H1 (cell line): ENCODE measurements around the gene RNF224. TPM values are rescaled to one million over a fixed set of nuclear protein-coding genes. Genes with fewer than 3 reads are reported as not detected.
A peak's percentile ranks its signal among the peaks of the same experiment; 100 is the strongest.

Experiments
- CTCF ChIA-PET: fragments of 300-600 bp; sonication (Branson Sonifier 250); formaldehyde crosslinking; loops from one replicate; lab custom pipeline; 2021; ENCODE audit not compliant: partially characterized antibody; lab: Charles Lee
- POLR2A ChIA-PET: fragments of 300-600 bp; sonication (Branson Sonifier 250); formaldehyde crosslinking; loops from one replicate; lab custom pipeline; 2021; ENCODE audit warnings: inconsistent platforms; ENCODE audit not compliant: partially characterized antibody; lab: Charles Lee
- DNase-seq, 2 experiments: peaks; one replicate each; pipeline versions ENCODE4 v3.0.0 to v3.0.0-alpha.2; 2010 to 2022; ENCODE audit warnings: low spot score in 2 of 2, low read depth in 1 of 2, mixed read lengths in 1 of 2
- FAIRE-seq: peaks from 2 replicates; lab custom pipeline; 2011; peaks lifted over from hg19 to GRCh38; lab: Jason Lieb, UNC
- H2AFZ ChIP-seq: 2 replicates; pipeline ENCODE4 v1.8.1; 2012; ENCODE audit warnings: low read length, inconsistent platforms
- H2AK5ac ChIP-seq: 2 replicates; pipeline ENCODE4 v1.6.1; 2013; ENCODE audit warnings: low read depth, low read length
- H2BK120ac ChIP-seq: replicated peaks from 2 replicates; pipeline ENCODE3; 2013; ENCODE audit warnings: low read depth, low read length, inconsistent platforms
- H2BK12ac ChIP-seq: 2 replicates; pipeline ENCODE4 v1.6.1; 2013; ENCODE audit warnings: low read depth, low read length
- H2BK15ac ChIP-seq: 2 replicates; pipeline ENCODE4 v1.6.1; 2013; ENCODE audit warnings: low read length
- H2BK20ac ChIP-seq: 2 replicates; pipeline ENCODE4 v1.6.1; 2013; ENCODE audit warnings: low read length
- H2BK5ac ChIP-seq: 2 replicates; pipeline ENCODE4 v1.6.1; 2013; ENCODE audit warnings: low read depth, low read length
- H3K14ac ChIP-seq: 2 replicates; pipeline ENCODE4 v1.6.1; 2013; ENCODE audit warnings: inconsistent platforms; ENCODE audit not compliant: insufficient read length
- H3K18ac ChIP-seq: 2 replicates; pipeline ENCODE4 v1.6.1; 2013; ENCODE audit warnings: low read length; ENCODE audit errors: extremely low read depth
- H3K23ac ChIP-seq: 2 replicates; pipeline ENCODE4 v1.6.1; 2013; ENCODE audit warnings: inconsistent platforms; ENCODE audit not compliant: insufficient read length
- H3K23me2 ChIP-seq: 2 replicates; pipeline ENCODE4 v1.6.1; 2013; ENCODE audit warnings: low read depth, low read length
- H3K27ac ChIP-seq: 2 replicates; pipeline ENCODE4 v1.6.1; 2011; ENCODE audit warnings: low read depth, low read length, inconsistent platforms
- H3K27me3 ChIP-seq, 4 experiments: replicated peaks in 1 of 4; 1 replicate in 1 of 4; 2 replicates in 3 of 4; pipeline versions ENCODE4 v1.6.1 to v1.8.1; 2011 to 2013; ENCODE audit warnings: low read length in 3 of 4, mild to moderate bottlenecking in 3 of 4, inconsistent platforms in 2 of 4, mixed read lengths in 2 of 4, moderate library complexity in 1 of 4; ENCODE audit not compliant: control insufficient read depth in 3 of 4, insufficient read depth in 3 of 4; ENCODE audit errors: extremely low read depth in 1 of 4
- H3K36me3 ChIP-seq, 4 experiments: 2 replicates each; pipeline versions ENCODE4 v1.6.1 to v1.8.1; 2011 to 2013; ENCODE audit warnings: mild to moderate bottlenecking in 4 of 4, low read length in 3 of 4, moderate library complexity in 2 of 4, control low read depth in 1 of 4, inconsistent platforms in 1 of 4; ENCODE audit not compliant: insufficient read depth in 4 of 4, control insufficient read depth in 2 of 4
- H3K4ac ChIP-seq: replicated peaks from 2 replicates; pipeline ENCODE3; 2013; ENCODE audit warnings: low read length, low read depth, mixed read lengths, inconsistent platforms; ENCODE audit not compliant: insufficient read length
- H3K4me1 ChIP-seq, 4 experiments: replicated peaks in 1 of 4; 1 replicate in 1 of 4; 2 replicates in 3 of 4; pipeline versions ENCODE4 v1.6.1 to v1.8.1; 2011 to 2013; ENCODE audit warnings: low read length in 3 of 4, inconsistent platforms in 2 of 4, mixed read lengths in 1 of 4; ENCODE audit not compliant: insufficient read depth in 4 of 4, control insufficient read depth in 3 of 4
- H3K4me2 ChIP-seq, 2 experiments: 2 replicates each; pipeline versions ENCODE4 v1.6.1 to v1.8.1; 2011 to 2013; ENCODE audit warnings: low read depth in 2 of 2, low read length in 2 of 2, control low read depth in 1 of 2, inconsistent platforms in 1 of 2, mild to moderate bottlenecking in 1 of 2; ENCODE audit not compliant: insufficient read depth in 1 of 2
- H3K4me3 ChIP-seq, 4 experiments: fragments of 200-600, 300-600 bp in 1 of 4; sonication (generic), shearing (Covaris generic), sonication (Bioruptor Twin) in 1 of 4; 2 replicates each; pipeline versions ENCODE4 v1.5.1 to v1.8.1; 2011 to 2016; ENCODE audit warnings: low read length in 4 of 4, low read depth in 3 of 4, control low read depth in 2 of 4, inconsistent platforms in 2 of 4, mild to moderate bottlenecking in 2 of 4, mixed read lengths in 1 of 4, moderate library complexity in 1 of 4; ENCODE audit not compliant: insufficient read depth in 2 of 4; ENCODE audit errors: extremely low read depth in 1 of 4
- H3K56ac ChIP-seq: replicated peaks from 2 replicates; pipeline ENCODE3; 2013; ENCODE audit warnings: low read depth, mild to moderate bottlenecking, mixed read lengths, low read length, inconsistent platforms; ENCODE audit not compliant: insufficient read length
- H3K79me1 ChIP-seq: 2 replicates; pipeline ENCODE4 v1.6.1; 2013; ENCODE audit warnings: low read depth, low read length, control low read depth
- H3K79me2 ChIP-seq, 2 experiments: 2 replicates each; pipeline versions ENCODE4 v1.6.1 to v1.8.1; 2012 to 2013; ENCODE audit warnings: low read length in 2 of 2, mild to moderate bottlenecking in 2 of 2, inconsistent platforms in 1 of 2; ENCODE audit not compliant: insufficient read depth in 2 of 2, control insufficient read depth in 1 of 2
- H3K9ac ChIP-seq, 4 experiments: replicated peaks in 1 of 4; 1 replicate in 1 of 4; 2 replicates in 3 of 4; pipeline versions ENCODE4 v1.6.1 to v1.8.1; 2011 to 2013; ENCODE audit warnings: low read depth in 3 of 4, low read length in 3 of 4, control low read depth in 2 of 4, mild to moderate bottlenecking in 2 of 4, moderate library complexity in 2 of 4, inconsistent platforms in 1 of 4; ENCODE audit errors: extremely low read depth in 1 of 4
- H3K9me3 ChIP-seq, 2 experiments: 2 replicates each; pipeline versions ENCODE4 v1.6.1 to v1.8.1; 2012 to 2013; ENCODE audit warnings: mild to moderate bottlenecking in 2 of 2, moderate library complexity in 2 of 2, control low read depth in 1 of 2, inconsistent platforms in 1 of 2, low read depth in 1 of 2, low read length in 1 of 2, mixed read lengths in 1 of 2; ENCODE audit not compliant: insufficient read depth in 2 of 2
- H4K20me1 ChIP-seq, 2 experiments: replicated peaks in 1 of 2; 2 replicates each; pipeline versions ENCODE3 to v1.8.1; 2011 to 2013; ENCODE audit warnings: inconsistent platforms in 2 of 2, low read length in 2 of 2, mild to moderate bottlenecking in 1 of 2; ENCODE audit not compliant: insufficient read depth in 2 of 2, control insufficient read depth in 1 of 2
- H4K5ac ChIP-seq: 2 replicates; pipeline ENCODE4 v1.6.1; 2013; ENCODE audit warnings: low read length, low read depth, mixed read lengths, inconsistent platforms; ENCODE audit not compliant: insufficient read length
- H4K8ac ChIP-seq: 2 replicates; pipeline ENCODE4 v1.8.0; 2013; ENCODE audit warnings: mild to moderate bottlenecking, moderate library complexity, low read length, inconsistent platforms; ENCODE audit not compliant: insufficient read depth; ENCODE audit errors: extremely low read depth
- H4K91ac ChIP-seq: replicated peaks from 2 replicates; pipeline ENCODE3; 2013; ENCODE audit warnings: low read length, mixed read lengths, inconsistent platforms; ENCODE audit not compliant: insufficient read length
- ASH2L ChIP-seq: fragments of 200-600, 300-600 bp; sonication (generic); IDR thresholded peaks from one replicate; pipeline ENCODE4 v1.7.1; 2017; ENCODE audit warnings: low read length
- BCL11A ChIP-seq, 2 experiments: IDR thresholded peaks; one replicate each; pipeline ENCODE4 v1.6.1; 2011; ENCODE audit warnings: low read depth in 2 of 2, low read length in 2 of 2, mild to moderate bottlenecking in 2 of 2
- BRCA1 ChIP-seq: IDR thresholded peaks from 2 replicates; pipeline ENCODE4 v1.6.1; 2012; ENCODE audit warnings: low read depth, low read length, improper control_type of control experiment
- CBX5 ChIP-seq: fragments of 300-800, 300-1000 bp; sonication (generic); IDR thresholded peaks from 2 replicates; pipeline ENCODE4 v1.7.1; 2016; ENCODE audit warnings: antibody characterized with exemption, low read length, low read depth
- HDAC6 ChIP-seq: IDR thresholded peaks from one replicate; pipeline ENCODE4 v1.7.1; 2012; ENCODE audit warnings: low read depth, mild to moderate bottlenecking, inconsistent platforms, low read length, moderate library complexity
- JUND ChIP-seq: IDR thresholded peaks from 2 replicates; pipeline ENCODE4 v1.6.1; 2011; ENCODE audit warnings: mild to moderate bottlenecking, improper control_type of control experiment, low read length
- SP2 ChIP-seq: IDR thresholded peaks from 2 replicates; pipeline ENCODE4 v1.6.1; 2012; ENCODE audit warnings: mild to moderate bottlenecking, low read length, inconsistent platforms
- USF2 ChIP-seq: IDR thresholded peaks from 2 replicates; pipeline ENCODE4 v1.6.1; 2011; ENCODE audit warnings: low read length, improper control_type of control experiment
- WGBS, 2 experiments: shearing (Covaris generic) in 1 of 2; methylation state at CpG; one replicate each; pipeline versions ENCODE4 v1.1.6 to v1.1.7; 2013 to 2015; ENCODE audit warnings: low lambda C conversion rate in 2 of 2, mixed read lengths in 2 of 2, inconsistent platforms in 1 of 2, low coverage in 1 of 2, missing lambda C conversion rate in 1 of 2; ENCODE audit not compliant: insufficient replicate concordance in 2 of 2, insufficient coverage in 1 of 2, insufficient read length in 1 of 2; ENCODE audit errors: extremely low coverage in 1 of 2, missing lambda C conversion rate in 1 of 2; 5-methylcytosine and 5-hydroxymethylcytosine counted together
- polyA plus RNA-seq, 7 experiments: library from polyadenylated mRNA; depleted of rRNA in 3 of 7; stranded (reverse) in 5 of 7; unstranded in 2 of 7; fragments of >200 nt in 5 of 7; fragments of 200-250 nt in 2 of 7; gene quantifications; 1 replicate in 5 of 7; 2 replicates in 1 of 7; 4 replicates in 1 of 7; pipeline versions ENCODE4 v1.2.1 to v1.2.3, GENCODE V29; 2011 to 2013; ENCODE audit warnings: missing spikeins in 2 of 7, mixed read lengths in 2 of 7
- total RNA-seq: library from RNA; stranded (reverse); fragmentation: NEBNext Ultra II Directional; extraction: Animal tissue kit (Norgen Biotek cat#: 25700); gene quantifications from 2 replicates; pipeline ENCODE4 v1.2.1, GENCODE V29; 2021

RNF224 gene
- total and polyA plus RNA-seq, 2 of the 8 experiments (the other 6 are each of a cell fraction or from before 2014, with no cell fraction given), result 0.24 TPM; not detected in 1

GRCh38 chr9:137226338-137227053, 806 bp upstream of the RNF224 start:
- peak overlapping the region; percentile 91 for H4K91ac ChIP-seq
- H3K4me3 ChIP-seq, result no peak overlapping the region
- CTCF ChIA-PET, result interaction anchor here (1.0 to 20.2 kb wide), 25 partner anchors 10 to 438 kb away, joined by 3 to 204 read pairs (median 5); partner anchors contain the start of genes ANAPC2, LRRC26, NPDC1 and SAPCD2
- H4K20me1 ChIP-seq, result no peaks in the 10 kb centered on the region
- POLR2A ChIA-PET, result interaction anchor here (1.1 to 69.9 kb wide), 7 partner anchors 9 to 109 kb away, joined by 4 to 1462 read pairs (median 5); partner anchors contain the start of genes ANAPC2, NDOR1, NELFB and SSNA1
- H3K23ac ChIP-seq, result no peak overlapping the region
- H3K79me2 ChIP-seq, result no peaks in the 10 kb centered on the region
- peak overlapping the region; percentile 46; the same call in 1 of the 2 replicates for H2BK15ac ChIP-seq
- H2AFZ ChIP-seq, result no peak overlapping the region
- no peak for DNase-seq
- H4K5ac ChIP-seq, result no peak overlapping the region
- H3K36me3 ChIP-seq, result no peaks in the 10 kb centered on the region
- H2BK20ac ChIP-seq, result 0 out of 2 replicates have a peak overlapping the region, but pooled peaks have one; percentile 48
- H3K9me3 ChIP-seq, result no peaks in the 10 kb centered on the region
- peaks cover 0 to 23% (median 10%) of the 10 kb centered on the region in 4 experiments; a peak in 5 of 7 replicates for H3K4me1 ChIP-seq
- peak overlapping the region; percentile 85 for H3K4ac ChIP-seq
- no peak overlapping the region for H3K18ac ChIP-seq
- H2BK5ac ChIP-seq, result peak overlapping the region; percentile 90
- no peak overlapping the region; a peak in 1 of 7 replicates for H3K9ac ChIP-seq
- no peak overlapping the region for H3K14ac ChIP-seq
- no peak overlapping the region for H3K4me2 ChIP-seq
- H3K23me2 ChIP-seq, result peaks cover 16% of the 10 kb centered on the region; the same call in 1 of the 2 replicates
- H3K79me1 ChIP-seq, result no peaks in the 10 kb centered on the region
- H3K27me3 ChIP-seq, result no peaks in the 10 kb centered on the region; a peak in 2 of 7 replicates
- H2BK12ac ChIP-seq, result peak overlapping the region; percentile 68; the same call in 1 of the 2 replicates
- peak overlapping the region; percentile 33 for H2BK120ac ChIP-seq
- FAIRE-seq, result no peak
- no peak overlapping the region; the same call in 1 of the 2 replicates for H4K8ac ChIP-seq
- peak overlapping the region; percentile 46 for H3K56ac ChIP-seq
- peak overlapping the region; percentile 70; the same call in 1 of the 2 replicates for H2AK5ac ChIP-seq
- no peak overlapping the region for H3K27ac ChIP-seq
- 84% methylated on average over 18 of the region's 18 CpGs; no CpG with 5 or more reads in 1 of the 2 experiments for WGBS, 2 experiments
- TF ChIP-seq BCL11A (IDR thresholded peaks at IDR 0.05; ENCODE audit: low read depth in 2 of 2, low read length in 2 of 2), result no peak
- TF ChIP-seq HDAC6, result no peak
- TF ChIP-seq JUND, result no peak
- no peak for TF ChIP-seq BRCA1
- TF ChIP-seq USF2, result no peak
- TF ChIP-seq ASH2L, result no peak
- no peak for TF ChIP-seq SP2
- no peak for TF ChIP-seq CBX5
